ENCODE results near the gene CRYGD. TPM values are rescaled to one million over a fixed set of nuclear protein-coding genes. Genes with fewer than 3 reads are reported as not detected.
"Not testable (repeated sequence)": the region's sequence is repeated elsewhere in the genome, so short reads cannot be mapped to it uniquely, and the experiment has no call there.

CRYGD gene
- polyA plus RNA-seq, 1 donor = not detected

- no peak for DNase-seq
These were observed 5.7 kb upstream of the CRYGD start, which contains the start of gene CRYGC for GRCh38 chr2:208129744-208130711. TSS of gene CRYGC (minus strand) at chr2:208129828. CDS start at chr2:208129792, 36 bp downstream.

DNA sequence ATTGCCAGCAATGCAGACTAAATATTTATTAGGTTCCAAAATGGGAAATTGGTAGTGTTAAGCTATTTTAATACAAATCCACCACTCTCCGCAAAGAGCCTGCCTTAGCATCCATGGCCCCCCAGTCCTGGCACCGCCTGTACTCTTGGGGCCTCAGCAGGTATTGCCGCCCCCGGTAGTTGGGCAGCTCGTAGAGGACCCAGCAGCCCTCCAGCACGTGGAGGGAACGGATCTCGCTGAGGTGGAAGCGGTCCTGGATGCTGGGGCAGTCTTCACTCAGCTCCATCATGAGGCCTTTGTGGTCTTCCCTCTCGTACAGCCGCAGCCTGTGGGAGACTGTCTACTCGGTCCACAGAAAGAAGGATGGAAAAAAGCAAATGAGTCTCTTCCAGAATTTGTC lies 3.8 kb upstream of the CRYGD start:
- DNase-seq = no peak

- no peak for DNase-seq
These were observed 2.8 kb upstream of the CRYGD start for GRCh38 chr2:208127090-208127489.

DNA sequence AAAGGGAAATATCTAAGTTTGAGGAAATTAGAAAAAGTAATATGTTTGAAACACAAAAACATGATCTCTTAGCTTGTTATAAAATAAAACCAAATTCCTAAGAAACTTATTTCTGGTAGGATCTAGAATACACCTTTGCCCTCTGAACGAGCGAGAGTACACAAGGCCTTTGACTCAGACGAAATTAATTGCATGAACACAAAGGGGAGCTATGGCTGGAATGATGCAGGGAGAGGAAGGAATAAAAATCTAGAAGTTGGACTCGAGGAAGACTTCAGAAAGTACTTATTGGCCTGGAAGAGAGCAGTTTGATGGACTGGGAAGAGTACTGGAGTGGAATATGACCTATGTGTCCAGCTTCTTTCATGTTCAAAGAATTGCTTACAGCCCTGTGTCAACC lies 927 bp upstream of the CRYGD start:
- DNase-seq = no peak

- no peak for DNase-seq
These were observed 2.1 kb downstream of the CRYGD start for GRCh38 chr2:208122248-208122647.

DNA sequence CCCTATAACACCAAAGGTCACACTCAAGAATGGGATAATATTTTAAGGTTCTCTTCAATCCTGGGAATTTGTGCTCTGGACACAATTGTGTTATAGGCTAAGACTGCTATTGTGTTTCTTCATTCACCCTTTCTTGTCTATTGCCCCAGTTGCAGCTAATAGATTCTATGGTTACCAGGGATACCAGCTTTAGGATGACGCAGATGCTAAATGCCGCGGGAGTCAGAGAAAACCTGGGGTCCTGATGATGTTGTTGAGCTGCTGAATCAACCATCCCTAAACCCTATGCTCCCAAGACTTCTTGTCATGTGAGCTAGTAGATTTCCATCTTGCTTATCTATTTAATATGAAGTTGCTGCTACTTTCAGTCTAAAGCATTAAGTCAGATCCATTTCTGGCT lies 5.4 kb downstream of the CRYGD start:
- DNase-seq = no peak

- not testable (repeated sequence) for DNase-seq
These were observed 6.9 kb downstream of the CRYGD start for GRCh38 chr2:208117390-208117789.

- DNase-seq = no peak
These were observed 11.4 kb downstream of the CRYGD start for GRCh38 chr2:208112969-208113368.

- not testable (repeated sequence) for DNase-seq
These were observed 12.0 kb downstream of the CRYGD start for GRCh38 chr2:208112273-208112745.

DNA sequence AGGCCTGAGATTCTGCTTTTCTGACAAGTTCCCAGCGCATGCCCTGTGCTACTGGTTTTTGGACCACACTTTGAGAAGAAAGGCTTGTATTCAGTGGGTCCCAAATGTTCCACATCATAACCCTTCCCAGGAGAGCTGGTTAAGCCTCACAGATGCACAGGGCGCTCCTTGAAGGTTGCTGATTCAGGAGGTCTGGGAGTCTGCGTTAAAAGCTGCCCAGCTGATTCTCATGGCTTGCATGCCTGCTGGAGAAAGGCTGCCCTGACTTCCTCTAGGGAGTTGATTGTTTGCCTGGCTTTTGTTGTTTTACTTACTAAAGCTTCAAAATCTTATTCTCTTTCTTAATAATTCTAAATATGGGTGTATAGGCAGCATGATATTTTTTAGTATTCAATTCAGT lies 20.7 kb downstream of the CRYGD start:
- no peak for DNase-seq

GRCh38 chr2:208101716-208102631 lies 22.4 kb downstream of the CRYGD start:
- DNase-seq = no peak

DNA sequence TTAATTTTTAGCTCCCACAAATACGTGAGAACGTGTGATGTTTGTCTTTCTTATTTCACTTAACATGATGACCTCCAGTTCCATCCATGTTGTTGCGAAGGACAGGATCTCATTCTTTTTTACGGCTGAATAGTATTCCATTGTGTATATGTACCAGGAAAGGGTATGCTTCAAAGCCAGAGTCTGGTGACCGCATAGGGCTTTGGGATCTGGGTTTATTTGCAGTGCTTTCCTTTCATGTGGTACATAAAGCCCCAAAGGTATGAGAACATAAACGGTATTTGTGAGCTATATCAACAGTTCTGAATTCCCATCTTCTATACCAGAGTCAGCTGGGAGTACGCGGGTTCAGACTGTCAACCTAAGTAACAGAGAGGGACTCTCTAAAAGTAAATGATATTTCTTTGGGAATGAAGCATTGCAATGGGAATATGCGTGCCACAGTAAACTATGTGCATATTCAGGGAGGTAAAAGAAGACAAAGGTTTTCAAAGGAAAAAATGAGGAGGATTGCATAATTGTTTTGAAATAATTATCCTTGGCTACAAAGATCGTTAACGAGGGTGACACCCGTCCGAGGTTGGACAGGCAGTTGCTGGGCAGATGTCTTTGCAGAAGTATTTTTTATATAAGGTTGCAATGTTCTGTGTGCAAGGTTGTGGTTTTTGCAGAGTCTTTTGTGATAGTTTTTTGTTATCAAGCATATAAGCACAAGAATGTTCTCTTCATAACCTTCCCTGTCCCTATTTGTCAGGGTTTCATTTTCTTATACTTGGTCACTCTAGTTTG lies 24.4 kb downstream of the CRYGD start:
- DNase-seq = no peak

GRCh38 chr2:208098701-208099100 lies 25.6 kb downstream of the CRYGD start:
- DNase-seq = not testable (repeated sequence)

DNA sequence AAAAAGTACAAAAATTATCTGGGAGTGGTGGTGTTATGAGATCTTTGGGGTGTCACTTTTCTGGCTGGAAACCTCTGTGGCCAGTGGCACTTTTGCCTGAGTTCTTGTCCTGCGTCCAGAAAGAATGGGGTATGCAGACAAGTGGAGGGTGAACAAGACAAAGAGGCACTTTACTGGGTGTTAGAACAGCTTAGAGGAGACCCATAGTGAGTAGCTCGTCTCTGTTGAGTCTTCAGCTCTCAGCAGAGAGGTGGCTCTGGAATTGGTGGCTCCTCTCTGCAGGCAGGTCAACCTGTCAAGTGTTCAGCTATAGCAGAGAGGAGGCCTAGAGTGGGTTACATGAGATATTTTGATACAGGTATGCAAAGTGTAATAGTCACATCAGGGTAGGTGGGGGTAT lies 26.1 kb downstream of the CRYGD start:
- no peak for DNase-seq

DNA sequence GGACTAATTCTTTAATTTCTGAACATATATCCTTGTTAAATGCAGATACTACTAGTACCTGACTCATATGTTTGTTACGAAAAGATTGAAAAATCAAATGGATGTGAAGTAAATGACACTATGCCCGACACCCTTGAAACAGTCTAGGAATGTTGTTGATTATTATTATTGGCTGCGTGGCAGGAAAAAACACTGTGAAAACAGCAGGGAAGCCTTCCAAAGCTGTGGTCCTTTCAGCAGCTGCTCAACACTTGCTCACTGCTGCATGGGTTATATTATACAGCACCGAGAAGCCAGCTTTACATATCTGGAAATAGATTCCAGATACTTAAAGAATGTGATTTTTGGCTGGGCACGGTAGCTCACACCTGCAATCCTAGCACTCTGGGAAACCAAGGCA lies 26.5 kb downstream of the CRYGD start:
- no peak for DNase-seq

DNA sequence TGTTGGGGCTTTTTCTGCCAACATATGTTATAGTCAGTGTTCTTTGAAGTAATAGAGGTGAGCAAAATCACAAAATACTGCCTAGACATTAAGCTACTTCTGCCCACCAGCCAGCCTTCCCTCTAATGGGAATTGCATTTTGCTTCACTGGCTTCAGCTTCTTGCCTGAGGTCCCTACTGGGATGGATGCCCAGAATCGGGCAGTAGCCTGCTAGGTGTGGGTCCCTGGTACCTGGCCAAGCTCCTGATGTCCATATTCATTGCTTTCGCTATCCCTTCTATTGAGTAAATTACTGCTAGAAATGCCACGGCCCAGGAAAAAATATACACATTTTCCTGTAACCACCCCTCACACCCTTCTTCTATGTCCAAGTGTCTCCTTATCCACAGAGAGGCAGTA lies 27.0 kb downstream of the CRYGD start:
- DNase-seq = no peak

GRCh38 chr2:208096080-208096479 lies 28.2 kb downstream of the CRYGD start:
- DNase-seq = no peak

DNA sequence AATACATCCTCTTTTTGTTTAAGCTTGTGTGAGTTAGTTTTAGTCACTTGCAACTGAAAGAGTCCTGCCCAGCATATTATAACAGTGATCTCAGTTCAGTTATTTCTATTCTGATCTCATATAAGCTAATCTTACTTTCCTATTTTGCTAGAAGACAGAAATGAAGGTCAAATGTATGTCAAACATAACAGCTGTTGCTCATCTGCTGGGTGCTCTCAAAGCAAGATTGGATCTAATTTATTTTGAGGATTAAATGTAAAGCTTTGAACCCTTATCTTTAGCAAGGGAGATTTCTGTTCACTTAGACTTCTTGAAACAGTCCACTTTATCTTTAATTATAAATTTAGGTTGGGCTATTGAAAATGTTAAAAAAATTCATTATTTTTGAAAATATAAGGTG lies 31.2 kb downstream of the CRYGD start:
- DNase-seq = no peak

- no peak for DNase-seq
These were observed 32.1 kb downstream of the CRYGD start for GRCh38 chr2:208092093-208092832.

DNA sequence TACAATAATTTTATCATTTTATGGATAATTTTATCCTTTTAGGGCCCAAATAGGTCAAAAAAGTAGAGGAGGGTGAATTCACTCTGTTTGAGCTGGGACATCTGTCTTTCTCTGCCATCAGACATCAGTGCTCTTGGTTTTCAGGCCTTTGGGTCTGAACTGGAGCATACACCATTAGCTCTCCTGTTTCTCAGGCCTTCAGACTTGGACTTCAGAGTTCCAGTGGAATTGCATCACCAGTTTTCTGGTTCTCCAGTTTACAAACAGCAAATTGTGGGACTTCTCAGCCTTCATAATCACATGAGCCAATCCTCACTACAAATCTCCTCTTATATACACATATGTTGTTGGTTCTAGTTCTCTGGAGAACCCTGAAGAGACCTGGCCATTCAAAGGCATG lies 33.9 kb downstream of the CRYGD start:
- DNase-seq = no peak

GRCh38 chr2:208086029-208086428 lies 38.3 kb downstream of the CRYGD start:
- no peak for DNase-seq

All from left kidney (tissue), 2 donors.